Measurements from ENCODE around the gene ANKRD11.
"Not testable (repeated sequence)": the region's sequence is repeated elsewhere in the genome, so short reads cannot be mapped to it uniquely, and the experiment has no call there.

The ANKRD11 gene

GRCh38 chr16:89316701-89317100 is 173.7 kb downstream of the ANKRD11 start:
- DNase-seq (ENCODE audit: low read depth in 3 of 3), result no peak

- DNase-seq (ENCODE audit: low read depth in 3 of 3), result peak; percentile 50 to 73 (median 53)
Observed at GRCh38 chr16:89315791-89316581, 174.4 kb downstream of the ANKRD11 start.

- no peak for DNase-seq (ENCODE audit: low read depth in 3 of 3)
Observed at GRCh38 chr16:89315271-89315670, 175.1 kb downstream of the ANKRD11 start.

- DNase-seq (ENCODE audit: low read depth in 3 of 3), result no peak
Observed at GRCh38 chr16:89314854-89315253, 175.5 kb downstream of the ANKRD11 start.

- DNase-seq (ENCODE audit: low read depth in 3 of 3), result no peak
Observed at GRCh38 chr16:89314357-89314756, 176.0 kb downstream of the ANKRD11 start.

- DNase-seq (ENCODE audit: low read depth in 3 of 3), result no peak
Observed at GRCh38 chr16:89313583-89313982, 176.8 kb downstream of the ANKRD11 start.

- no peak for DNase-seq (ENCODE audit: low read depth in 3 of 3)
Observed at GRCh38 chr16:89312598-89313299, 177.6 kb downstream of the ANKRD11 start.

- DNase-seq (ENCODE audit: low read depth in 3 of 3), result no peak
Observed at GRCh38 chr16:89312194-89312593, 178.2 kb downstream of the ANKRD11 start.

GRCh38 chr16:89311636-89312035 is 178.7 kb downstream of the ANKRD11 start:
- DNase-seq (ENCODE audit: low read depth in 3 of 3), result no peak

- DNase-seq (ENCODE audit: low read depth in 3 of 3), result no peak
Observed at GRCh38 chr16:89309438-89310122, 180.8 kb downstream of the ANKRD11 start.

GRCh38 chr16:89308391-89309333 is 181.7 kb downstream of the ANKRD11 start:
- DNase-seq (ENCODE audit: low read depth in 3 of 3), result no peak

GRCh38 chr16:89307421-89307805 is 182.9 kb downstream of the ANKRD11 start:
- DNase-seq (ENCODE audit: low read depth in 3 of 3), result no peak

GRCh38 chr16:89306457-89307420 is 183.6 kb downstream of the ANKRD11 start:
- DNase-seq (ENCODE audit: low read depth in 3 of 3), result not testable (repeated sequence)

- DNase-seq (ENCODE audit: low read depth in 3 of 3), result no peak
Observed at GRCh38 chr16:89304941-89305705, 185.2 kb downstream of the ANKRD11 start.

GRCh38 chr16:89304181-89304851 is 186.0 kb downstream of the ANKRD11 start:
- no peak for DNase-seq (ENCODE audit: low read depth in 3 of 3)

GRCh38 chr16:89303617-89304016 is 186.7 kb downstream of the ANKRD11 start:
- no peak for DNase-seq (ENCODE audit: low read depth in 3 of 3)

- no peak for DNase-seq (ENCODE audit: low read depth in 3 of 3)
Observed at GRCh38 chr16:89300976-89301360, 189.4 kb downstream of the ANKRD11 start.

GRCh38 chr16:89300311-89300975 is 189.9 kb downstream of the ANKRD11 start:
- no peak for DNase-seq (ENCODE audit: low read depth in 3 of 3)

Data from stimulated activated CD4-positive, alpha-beta T cell treated with anti-CD3 and anti-CD28 coated beads, TNF-alpha, amount 100 ng/mL, for 48 hours (primary cell).